Activated B cell treated with CpG ODN at 0.5 μM for 24 hours (primary cell): ENCODE data around the gene ZGLP1. TPM values are rescaled to one million over a fixed set of nuclear protein-coding genes. Genes with fewer than 3 reads are reported as not detected.
"Not testable (repeated sequence)": the region's sequence is repeated elsewhere in the genome, so short reads cannot be mapped to it uniquely, and the experiment has no call there.

Experiments used
- ATAC-seq: fragments of 200-7000 bp; cut with Tn5 transposase; one replicate; pipeline ENCODE4 v1.10.0; 2021; ENCODE audit warnings: low read depth, mild to moderate bottlenecking, moderate library complexity
- CTCF ChIA-PET: fragments of 350-600 bp; sonication (Branson Sonifier 250); formaldehyde crosslinking; loops from one replicate; lab custom pipeline; 2021; ENCODE audit warnings: antibody characterized with exemption; lab: Charles Lee
- POLR2A ChIA-PET: fragments of 350-600 bp; sonication (Branson Sonifier 250); formaldehyde crosslinking; loops from one replicate; lab custom pipeline; 2021; ENCODE audit warnings: antibody characterized with exemption; lab: Charles Lee
- DNase-seq: peaks from one replicate; pipeline ENCODE4 v3.0.0; 2022
- H3K27ac Mint-ChIP-seq: one replicate; pipeline ENCODE4 v1.8.0; 2020; ENCODE audit warnings: mixed read lengths
- H3K27me3 Mint-ChIP-seq: one replicate; pipeline ENCODE4 v1.8.0; 2021; ENCODE audit warnings: mixed read lengths
- H3K36me3 Mint-ChIP-seq: one replicate; pipeline ENCODE4 v1.8.0; 2021; ENCODE audit warnings: low read depth, mixed read lengths
- H3K4me1 Mint-ChIP-seq: one replicate; pipeline ENCODE4 v1.8.0; 2021; ENCODE audit warnings: mixed read lengths
- H3K4me3 Mint-ChIP-seq: one replicate; pipeline ENCODE4 v1.8.0; 2020; ENCODE audit warnings: mild to moderate bottlenecking, mixed read lengths
- H3K9me3 Mint-ChIP-seq: one replicate; pipeline ENCODE4 v1.8.0; 2020; ENCODE audit warnings: mixed read lengths
- intact Hi-C: fragments of 100-400 bp; cut with micrococcal nuclease; formaldehyde crosslinking; loops from one replicate; pipeline ENCODE4 v1.15.1; 2024
- total RNA-seq: library from RNA; stranded (reverse); gene quantifications from 2 replicates; pipeline ENCODE4 v1.2.3, GENCODE V29; 2022
- TF ChIP-seq, protein P1 (sequence below): fragments of 200-600 bp; IDR thresholded peaks from one replicate; pipeline ENCODE4 v1.8.0; 2022; ENCODE audit warnings: antibody characterized with exemption, mild to moderate bottlenecking

ZGLP1 gene
- total RNA-seq, 1 donor from 2014 or later: 5.1 TPM

DNA sequence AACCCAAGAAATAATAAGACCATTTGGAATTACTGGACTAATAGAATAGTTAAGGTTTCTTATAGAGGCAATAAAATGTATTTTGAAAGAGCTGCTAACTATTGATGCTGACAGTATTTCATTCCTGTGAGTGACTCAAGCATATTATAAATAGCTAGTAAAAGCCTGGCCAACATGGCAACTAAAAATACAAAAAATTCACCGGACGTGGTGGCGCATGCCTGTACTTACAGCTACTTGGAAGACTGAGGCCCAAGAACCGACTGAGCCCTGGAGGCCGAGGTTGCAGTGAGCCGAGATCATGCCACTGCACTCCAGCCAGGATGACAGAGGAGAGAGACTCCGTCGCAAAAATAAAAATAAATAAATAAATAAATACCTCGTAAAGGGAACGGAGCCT, 35.2 kb upstream of the ZGLP1 start:
- H3K36me3 Mint-ChIP-seq: peaks cover under 1% of the 10 kb centered on the region
- H3K9me3 Mint-ChIP-seq: no peaks in the 10 kb centered on the region
- no peak overlapping the region for H3K4me3 Mint-ChIP-seq
- H3K27ac Mint-ChIP-seq: no peak overlapping the region
- DNase-seq: no peak
- H3K4me1 Mint-ChIP-seq: peaks cover 10% of the 10 kb centered on the region
- TF ChIP-seq, protein P1, sequence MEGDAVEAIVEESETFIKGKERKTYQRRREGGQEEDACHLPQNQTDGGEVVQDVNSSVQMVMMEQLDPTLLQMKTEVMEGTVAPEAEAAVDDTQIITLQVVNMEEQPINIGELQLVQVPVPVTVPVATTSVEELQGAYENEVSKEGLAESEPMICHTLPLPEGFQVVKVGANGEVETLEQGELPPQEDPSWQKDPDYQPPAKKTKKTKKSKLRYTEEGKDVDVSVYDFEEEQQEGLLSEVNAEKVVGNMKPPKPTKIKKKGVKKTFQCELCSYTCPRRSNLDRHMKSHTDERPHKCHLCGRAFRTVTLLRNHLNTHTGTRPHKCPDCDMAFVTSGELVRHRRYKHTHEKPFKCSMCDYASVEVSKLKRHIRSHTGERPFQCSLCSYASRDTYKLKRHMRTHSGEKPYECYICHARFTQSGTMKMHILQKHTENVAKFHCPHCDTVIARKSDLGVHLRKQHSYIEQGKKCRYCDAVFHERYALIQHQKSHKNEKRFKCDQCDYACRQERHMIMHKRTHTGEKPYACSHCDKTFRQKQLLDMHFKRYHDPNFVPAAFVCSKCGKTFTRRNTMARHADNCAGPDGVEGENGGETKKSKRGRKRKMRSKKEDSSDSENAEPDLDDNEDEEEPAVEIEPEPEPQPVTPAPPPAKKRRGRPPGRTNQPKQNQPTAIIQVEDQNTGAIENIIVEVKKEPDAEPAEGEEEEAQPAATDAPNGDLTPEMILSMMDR: no peak
- POLR2A ChIA-PET: interaction anchor here (0.8 kb wide), 1 partner anchor 22 kb away, joined by 3 read pairs; no protein-coding TSS in a partner anchor
- ATAC-seq: no peak
- CTCF ChIA-PET: no interaction called here
- no peaks in the 10 kb centered on the region for H3K27me3 Mint-ChIP-seq
- intact Hi-C loops: no loop called here

DNA sequence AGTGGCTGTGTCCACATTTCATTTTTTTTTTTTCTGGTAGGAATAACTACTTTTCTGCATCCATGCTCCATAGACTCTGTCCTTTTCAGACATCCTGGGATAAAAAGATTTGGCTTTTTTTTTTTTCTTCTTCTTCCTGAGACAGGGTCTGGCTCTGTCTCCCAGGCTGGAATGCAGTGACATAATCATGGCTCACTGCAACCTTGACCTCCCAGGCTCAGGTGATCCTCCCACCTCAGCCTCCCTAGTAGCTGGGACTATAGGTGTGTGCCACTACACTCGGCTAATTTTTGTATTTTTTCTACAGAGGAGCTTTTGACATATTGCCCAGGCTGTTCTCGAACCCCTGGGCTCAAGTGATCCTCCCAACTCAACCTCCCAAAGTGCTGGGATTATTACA, 33.9 kb upstream of the ZGLP1 start:
- Mint-ChIP-seq H3K4me3 (no peak overlapping the region), H3K27me3 (no peaks in the 10 kb centered on the region), H3K4me1 (peaks cover 23% of the 10 kb centered on the region), H3K9me3 (no peaks in the 10 kb centered on the region), H3K36me3 (peaks cover 5% of the 10 kb centered on the region), H3K27ac (no peak overlapping the region)
- POLR2A ChIA-PET: interaction anchor here (0.8 kb wide), 1 partner anchor 66 kb away, joined by 4 read pairs; no protein-coding TSS in a partner anchor
- TF ChIP-seq, protein P1: no peak
- CTCF ChIA-PET: no interaction called here
- intact Hi-C loops: no loop called here
- DNase-seq: no peak
- ATAC-seq: no peak

DNA sequence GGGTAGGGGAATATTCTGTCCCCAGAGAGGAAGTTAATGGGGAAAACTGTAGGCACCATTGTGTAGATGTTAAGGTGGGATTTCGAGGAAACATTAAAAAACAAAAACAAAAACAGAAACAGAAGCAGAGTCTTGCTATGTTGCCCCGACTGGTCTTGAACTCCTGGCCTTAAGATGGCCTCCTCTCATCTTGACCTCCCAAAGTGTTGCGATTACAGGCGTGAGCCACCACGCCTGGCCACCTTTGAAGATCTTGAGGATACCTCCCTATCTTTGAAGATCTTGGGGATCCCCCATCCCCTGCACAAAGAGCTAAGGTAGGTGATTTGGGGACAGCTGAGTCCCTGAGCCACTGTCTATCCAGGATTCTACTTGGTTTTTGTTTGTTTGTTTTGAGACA, 30.4 kb upstream of the ZGLP1 start:
- TF ChIP-seq, protein P1: no peak
- H3K36me3 Mint-ChIP-seq: peaks cover 15% of the 10 kb centered on the region
- H3K4me1 Mint-ChIP-seq: peaks cover 28% of the 10 kb centered on the region
- intact Hi-C loops: loop anchor here (5.0 kb wide), 1 partner anchor 32 kb away; no protein-coding TSS in a partner anchor
- H3K9me3 Mint-ChIP-seq: no peaks in the 10 kb centered on the region
- no peaks in the 10 kb centered on the region for H3K27me3 Mint-ChIP-seq
- CTCF ChIA-PET: no interaction called here
- DNase-seq (no peak), ATAC-seq (no peak)
- peak overlapping the region; percentile 92 for H3K27ac Mint-ChIP-seq
- POLR2A ChIA-PET: interaction anchor here (0.5 to 2.1 kb wide), 3 partner anchors 40 to 69 kb away, joined by 3 to 7 read pairs (median 5); partner anchors contain the start of genes ICAM1 and TYK2
- H3K4me3 Mint-ChIP-seq: peak overlapping the region; percentile 97

DNA sequence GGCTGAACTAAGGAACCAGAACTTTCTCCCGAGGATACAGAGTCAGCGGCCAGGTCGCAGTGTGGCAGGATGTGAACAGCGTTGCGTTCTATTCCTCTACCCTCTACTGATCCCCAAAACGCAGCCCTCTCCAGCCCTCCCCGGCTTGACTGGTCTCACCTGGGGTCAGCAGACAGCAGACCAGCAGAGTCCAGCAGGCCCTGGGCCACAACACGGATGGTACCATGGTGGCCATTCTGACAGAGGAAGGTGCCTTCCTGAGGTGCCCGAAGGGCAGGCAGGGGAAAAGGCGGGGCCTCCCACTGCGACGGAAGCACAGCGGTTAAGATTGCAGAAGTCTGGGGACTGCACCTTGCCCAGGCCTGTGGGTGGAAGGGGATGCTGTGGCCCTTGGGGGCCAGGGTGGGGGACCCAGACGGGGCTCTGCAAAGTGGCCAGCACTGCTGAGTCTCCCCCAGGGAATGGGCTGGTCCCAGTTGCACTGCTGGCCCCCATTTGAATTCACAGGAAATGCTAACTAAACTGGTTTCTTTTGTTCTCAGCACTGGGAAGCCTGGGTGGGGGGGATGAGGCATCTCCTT, 29.9 kb upstream of the ZGLP1 start, which contains the start of gene ICAM3:
Gene ICAM3, minus strand, starts transcription at position 245 of the 581 bp plus-strand sequence. Its CDS starts 10 bp downstream, at position 235.
- CTCF ChIA-PET: no interaction called here
- Mint-ChIP-seq H3K27me3 (no peaks in the 10 kb centered on the region), H3K36me3 (peaks cover 19% of the 10 kb centered on the region), H3K4me3 (peak within 1 kb of the TSS; percentile 97), H3K27ac (peak within 1 kb of the TSS; percentile 92), H3K4me1 (peaks cover 29% of the 10 kb centered on the region), H3K9me3 (no peaks in the 10 kb centered on the region)
- POLR2A ChIA-PET: interaction anchor here (0.5 to 2.1 kb wide), 3 partner anchors 41 to 68 kb away, joined by 3 to 7 read pairs (median 5); partner anchors contain the start of genes ICAM1 and TYK2
- intact Hi-C loops: loop anchor here (5.0 kb wide), 1 partner anchor 33 kb away; no protein-coding TSS in a partner anchor
- peak; percentile 96 for ATAC-seq
- DNase-seq: peak; percentile 62
- TF ChIP-seq, protein P1: no peak

DNA sequence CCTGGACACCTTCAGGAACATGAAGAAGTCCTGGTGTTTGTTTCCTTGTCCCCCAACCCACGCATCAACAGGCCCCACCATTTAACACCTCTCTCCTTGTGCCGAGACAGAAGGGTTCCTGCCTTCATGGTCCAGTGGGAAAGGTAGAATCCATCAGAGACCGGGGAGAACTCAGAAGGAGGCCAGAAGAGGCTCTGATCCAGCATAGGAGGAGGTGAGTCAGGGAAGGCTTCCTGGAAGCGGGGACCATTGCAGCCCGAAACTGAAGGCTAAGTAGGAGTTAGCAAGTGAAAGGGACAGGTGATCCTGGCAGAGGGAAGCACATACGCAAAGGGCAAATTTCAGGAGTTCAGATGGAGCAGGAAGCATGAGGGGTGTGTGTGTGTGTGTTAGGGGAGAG, 29.3 kb upstream of the ZGLP1 start:
- CTCF ChIA-PET: interaction anchor here (0.9 kb wide), 1 partner anchor 80 kb away, joined by 5 read pairs; no protein-coding TSS in a partner anchor

DNA sequence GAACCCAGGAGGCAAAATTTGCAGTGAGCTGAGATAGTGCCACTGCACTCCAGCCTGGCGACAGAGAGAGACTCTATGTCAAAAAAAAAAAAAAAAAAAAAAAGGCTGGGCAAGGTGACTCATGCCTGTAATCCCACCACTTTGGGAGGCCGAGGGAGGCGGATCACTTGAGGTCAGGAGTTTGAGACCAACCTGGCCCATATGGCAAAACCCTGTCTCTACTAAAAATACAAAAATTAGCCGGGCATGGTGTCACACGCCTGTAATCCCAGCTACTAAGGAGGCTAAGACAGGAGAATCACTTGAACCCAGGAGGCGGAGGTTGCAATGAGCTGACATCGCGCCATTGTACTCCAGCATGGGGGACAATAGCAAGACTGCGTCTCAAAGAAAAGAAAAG, 27.1 kb upstream of the ZGLP1 start:
- not testable (repeated sequence) for H3K27me3 Mint-ChIP-seq, H3K9me3 Mint-ChIP-seq, DNase-seq, ATAC-seq, H3K27ac Mint-ChIP-seq, H3K4me3 Mint-ChIP-seq
- ChIA-PET POLR2A (interaction anchor here (0.7 to 2.1 kb wide), 3 partner anchors 57 to 593 kb away, joined by 3 to 12 read pairs (median 4); partner anchors contain the start of gene ICAM1), CTCF (interaction anchor here (1.3 kb wide), 1 partner anchor 52 kb away, joined by 3 read pairs; no protein-coding TSS in a partner anchor)
- intact Hi-C loops: loop anchor here (5.0 kb wide), 1 partner anchor 36 kb away; no protein-coding TSS in a partner anchor
- H3K36me3 Mint-ChIP-seq: peaks cover 33% of the 10 kb centered on the region
- peaks cover 52% of the 10 kb centered on the region for H3K4me1 Mint-ChIP-seq

More for the DNA sequence above, 29.3 kb upstream of the ZGLP1 start:
- POLR2A ChIA-PET: interaction anchor here (0.7 to 2.1 kb wide), 4 partner anchors 67 to 498 kb away, joined by 6 to 12 read pairs (median 7); partner anchors contain the start of gene ICAM1
- no peak for ATAC-seq
- intact Hi-C loops: loop anchor here (5.0 kb wide), 1 partner anchor 33 kb away; no protein-coding TSS in a partner anchor
- no peak for DNase-seq
- Mint-ChIP-seq H3K9me3 (no peaks in the 10 kb centered on the region), H3K4me3 (peak overlapping the region; percentile 97), H3K27ac (peak overlapping the region; percentile 92), H3K27me3 (no peaks in the 10 kb centered on the region), H3K36me3 (peaks cover 21% of the 10 kb centered on the region), H3K4me1 (peaks cover 33% of the 10 kb centered on the region)
- TF ChIP-seq, protein P1: no peak
